C4-2B (cell line): ENCODE data around the gene RAB11A.

Experiments
- H3K27ac ChIP-seq: fragments of 450-650 bp; 2 replicates; pipeline ENCODE4 v1.5.1; 2017
- CTCF ChIP-seq: fragments of 450-650 bp; conservative IDR thresholded peaks from 2 replicates; pipeline ENCODE4 v1.5.1; 2017; ENCODE audit warnings: mild to moderate bottlenecking
- ZFX ChIP-seq: fragments of 450-650 bp; IDR thresholded peaks from 2 replicates; pipeline ENCODE4 v1.6.1; 2017

The RAB11A gene

GRCh38 chr15:65914981-65915925 lies 46.0 kb downstream of the RAB11A start:
- H3K27ac ChIP-seq: no peak overlapping the region
- TF ChIP-seq ZFX (no peak), CTCF (no peak)

- TF ChIP-seq ZFX (no peak), CTCF (no peak)
- no peak overlapping the region for H3K27ac ChIP-seq
These were observed 46.9 kb downstream of the RAB11A start for GRCh38 chr15:65916041-65916663.

- no peak overlapping the region for H3K27ac ChIP-seq
- TF ChIP-seq ZFX (no peak), CTCF (no peak; the same call in 1 of the 2 replicates)
These were observed 47.5 kb downstream of the RAB11A start for GRCh38 chr15:65916664-65917406.

- no peak for TF ChIP-seq ZFX
- TF ChIP-seq CTCF: no peak
- H3K27ac ChIP-seq: no peak overlapping the region
These were observed 48.1 kb downstream of the RAB11A start for GRCh38 chr15:65917407-65917756.

- TF ChIP-seq CTCF: no peak
- TF ChIP-seq ZFX: no peak
- H3K27ac ChIP-seq: no peak overlapping the region
These were observed 48.6 kb downstream of the RAB11A start for GRCh38 chr15:65917936-65918335.

GRCh38 chr15:65918357-65918920 lies 49.1 kb downstream of the RAB11A start:
- H3K27ac ChIP-seq: no peak overlapping the region
- TF ChIP-seq CTCF: no peak
- TF ChIP-seq ZFX: no peak
